HEK293 (cell line): ENCODE measurements around the gene FRMPD4.

Source experiments
- CTCF ChIA-PET: fragments of 350-600 bp; formaldehyde crosslinking; extraction: SDS; loops from one replicate; lab custom pipeline; 2021; ENCODE audit warnings: antibody characterized with exemption; lab: Yijun Ruan, JAX
- POLR2A ChIA-PET: fragments of 300-600 bp; formaldehyde crosslinking; extraction: SDS; loops from one replicate; lab custom pipeline; 2020; ENCODE audit warnings: antibody characterized with exemption, inconsistent platforms; lab: Yijun Ruan, JAX
- H3K27ac ChIP-seq: fragments of 200-500 bp; sonication (Bioruptor generic); 2 replicates; pipeline ENCODE4 v1.5.1; 2014; ENCODE audit warnings: low read depth, low read length, control low read depth, inconsistent platforms; ENCODE audit errors: extremely low read depth
- H3K36me3 ChIP-seq, 2 experiments: fragments of 200-500 bp in 1 of 2; sonication (Bioruptor generic) in 1 of 2; 1 replicate in 1 of 2; 2 replicates in 1 of 2; pipeline ENCODE4 v1.5.1; 2014 to 2017; ENCODE audit warnings: inconsistent platforms in 2 of 2, low read length in 2 of 2; ENCODE audit not compliant: control insufficient read depth in 2 of 2, insufficient read depth in 1 of 2
- H3K4me1 ChIP-seq: fragments of 200-500 bp; sonication (Bioruptor generic); 2 replicates; pipeline ENCODE4 v1.5.1; 2014; ENCODE audit warnings: mild to moderate bottlenecking, low read length, inconsistent platforms; ENCODE audit not compliant: control insufficient read depth, insufficient read depth
- H3K4me3 ChIP-seq: 2 replicates; pipeline ENCODE4 v1.5.1; 2011; ENCODE audit warnings: low read depth, mild to moderate bottlenecking, control low read depth, low read length, moderate library complexity
- H3K9me3 ChIP-seq: fragments of 200-500 bp; sonication (Bioruptor generic); 2 replicates; pipeline ENCODE4 v1.5.1; 2014; ENCODE audit warnings: low read depth, low read length, inconsistent platforms; ENCODE audit not compliant: control insufficient read depth, insufficient read depth
- BCL11A ChIP-seq: fragments of 450-650 bp; formaldehyde crosslinking; IDR thresholded peaks from 2 replicates; pipeline ENCODE4 v1.5.1; 2016; ENCODE audit warnings: low read depth, missing biosample characterization, missing genetic modification characterization
- ZBTB17 ChIP-seq: fragments of 450-650 bp; formaldehyde crosslinking; IDR thresholded peaks from 2 replicates; pipeline ENCODE4 v1.5.1; 2016; ENCODE audit warnings: missing biosample characterization, missing genetic modification characterization
- ZBTB8A ChIP-seq: fragments of 450-650 bp; formaldehyde crosslinking; IDR thresholded peaks from 2 replicates; pipeline ENCODE4 v1.5.1; 2016; ENCODE audit warnings: missing biosample characterization, missing genetic modification characterization
- ZIC2 ChIP-seq: fragments of 450-650 bp; formaldehyde crosslinking; IDR thresholded peaks from 2 replicates; pipeline ENCODE4 v1.5.1; 2016; ENCODE audit warnings: missing biosample characterization, missing genetic modification characterization
- ZNF10 ChIP-seq: fragments of 450-650 bp; formaldehyde crosslinking; IDR thresholded peaks from 2 replicates; pipeline ENCODE4 v1.5.1; 2017; ENCODE audit warnings: missing biosample characterization, missing genetic modification characterization
- ZNF19 ChIP-seq: fragments of 450-650 bp; formaldehyde crosslinking; IDR thresholded peaks from 2 replicates; pipeline ENCODE4; 2016; ENCODE audit warnings: missing biosample characterization, missing genetic modification characterization, low read depth
- ZNF248 ChIP-seq: fragments of 450-650 bp; formaldehyde crosslinking; IDR thresholded peaks from 2 replicates; pipeline ENCODE4 v1.5.1; 2017; ENCODE audit warnings: missing biosample characterization, missing genetic modification characterization
- ZNF302 ChIP-seq: fragments of 450-650 bp; formaldehyde crosslinking; IDR thresholded peaks from 2 replicates; pipeline ENCODE4 v1.5.1; 2016; ENCODE audit warnings: missing biosample characterization, missing genetic modification characterization, low read depth
- ZNF311 ChIP-seq: fragments of 450-650 bp; formaldehyde crosslinking; IDR thresholded peaks from 2 replicates; pipeline ENCODE4 v1.5.1; 2017; ENCODE audit warnings: missing biosample characterization, missing genetic modification characterization, borderline replicate concordance
- ZNF354C ChIP-seq: fragments of 450-650 bp; formaldehyde crosslinking; IDR thresholded peaks from 2 replicates; pipeline ENCODE4 v1.5.1; 2016; ENCODE audit warnings: missing biosample characterization, missing genetic modification characterization, low read depth, borderline replicate concordance
- ZNF510 ChIP-seq: fragments of 450-650 bp; formaldehyde crosslinking; IDR thresholded peaks from 2 replicates; pipeline ENCODE4 v1.5.1; 2018; ENCODE audit warnings: mild to moderate bottlenecking, missing genetic modification characterization, missing biosample characterization; ENCODE audit not compliant: insufficient replicate concordance
- ZNF521 ChIP-seq: fragments of 450-650 bp; formaldehyde crosslinking; IDR thresholded peaks from 2 replicates; pipeline ENCODE4 v1.5.1; 2017; ENCODE audit warnings: missing biosample characterization, mild to moderate bottlenecking, missing genetic modification characterization
- ZNF560 ChIP-seq: fragments of 450-650 bp; formaldehyde crosslinking; IDR thresholded peaks from 2 replicates; pipeline ENCODE4 v1.5.1; 2017; ENCODE audit warnings: missing biosample characterization, missing genetic modification characterization, borderline replicate concordance
- ZNF623 ChIP-seq: fragments of 450-650 bp; formaldehyde crosslinking; IDR thresholded peaks from 2 replicates; pipeline ENCODE4 v1.5.1; 2016; ENCODE audit warnings: missing biosample characterization, missing genetic modification characterization
- ZNF624 ChIP-seq: fragments of 450-650 bp; formaldehyde crosslinking; IDR thresholded peaks from 2 replicates; pipeline ENCODE4 v1.5.1; 2017; ENCODE audit warnings: missing biosample characterization, missing genetic modification characterization
- ZNF626 ChIP-seq: fragments of 450-650 bp; sonication (Bioruptor Pico); formaldehyde crosslinking; IDR thresholded peaks from 2 replicates; pipeline ENCODE4 v1.5.1; 2018; ENCODE audit warnings: missing biosample characterization, missing genetic modification characterization, inconsistent platforms
- ZNF654 ChIP-seq: fragments of 450-650 bp; formaldehyde crosslinking; IDR thresholded peaks from 2 replicates; pipeline ENCODE4 v1.5.1; 2016; ENCODE audit warnings: low read depth, missing biosample characterization, missing genetic modification characterization
- TF ChIP-seq, protein P1 (sequence below): fragments of 450-650 bp; formaldehyde crosslinking; IDR thresholded peaks from 2 replicates; pipeline ENCODE4 v1.5.1; 2016; ENCODE audit warnings: missing biosample characterization, missing genetic modification characterization
- TF ChIP-seq, protein P2 (sequence below): fragments of 450-650 bp; formaldehyde crosslinking; IDR thresholded peaks from 2 replicates; pipeline ENCODE4 v1.5.1; 2017; ENCODE audit warnings: missing biosample characterization, missing genetic modification characterization
- TF ChIP-seq, protein P3 (sequence below): fragments of 450-650 bp; formaldehyde crosslinking; IDR thresholded peaks from 2 replicates; pipeline ENCODE4 v1.5.1; 2016; ENCODE audit warnings: missing biosample characterization, missing genetic modification characterization
- TF ChIP-seq, protein P4 (sequence below): fragments of 450-650 bp; formaldehyde crosslinking; IDR thresholded peaks from 2 replicates; pipeline ENCODE4 v1.5.1; 2016; ENCODE audit warnings: missing biosample characterization, missing genetic modification characterization

The FRMPD4 gene

DNA sequence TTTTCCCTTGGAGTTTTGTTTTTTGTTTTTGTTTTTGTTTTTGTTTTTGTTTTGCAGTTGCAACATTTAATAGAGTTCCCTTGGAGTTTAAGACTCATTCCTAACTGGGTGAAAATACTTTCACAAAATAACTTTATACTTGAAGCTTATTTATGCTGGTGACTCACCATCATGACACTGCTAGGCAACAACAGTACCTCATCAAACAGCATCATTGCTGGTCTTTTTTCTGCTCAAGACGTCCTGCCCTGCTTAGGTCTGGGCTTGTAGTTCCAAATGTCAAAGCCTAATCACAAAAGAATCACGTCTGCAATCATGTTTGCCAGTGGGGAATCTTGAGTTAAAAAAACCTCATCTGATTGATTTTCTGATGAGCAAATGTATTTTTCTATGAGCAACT is 547.3 kb downstream of the FRMPD4 start:
- H3K27ac ChIP-seq: no peak overlapping the region
- ChIA-PET POLR2A (no interaction called here), CTCF (no interaction called here)
- no peaks in the 10 kb centered on the region for H3K4me1 ChIP-seq
- no peaks in the 10 kb centered on the region; a peak in 1 of 3 replicates for H3K36me3 ChIP-seq
- H3K4me3 ChIP-seq: no peak overlapping the region
- H3K9me3 ChIP-seq: no peaks in the 10 kb centered on the region
- no peak for TF ChIP-seq ZNF623
- TF ChIP-seq ZBTB17 (tag by site-specific recombination): no peak
- TF ChIP-seq, protein P1, sequence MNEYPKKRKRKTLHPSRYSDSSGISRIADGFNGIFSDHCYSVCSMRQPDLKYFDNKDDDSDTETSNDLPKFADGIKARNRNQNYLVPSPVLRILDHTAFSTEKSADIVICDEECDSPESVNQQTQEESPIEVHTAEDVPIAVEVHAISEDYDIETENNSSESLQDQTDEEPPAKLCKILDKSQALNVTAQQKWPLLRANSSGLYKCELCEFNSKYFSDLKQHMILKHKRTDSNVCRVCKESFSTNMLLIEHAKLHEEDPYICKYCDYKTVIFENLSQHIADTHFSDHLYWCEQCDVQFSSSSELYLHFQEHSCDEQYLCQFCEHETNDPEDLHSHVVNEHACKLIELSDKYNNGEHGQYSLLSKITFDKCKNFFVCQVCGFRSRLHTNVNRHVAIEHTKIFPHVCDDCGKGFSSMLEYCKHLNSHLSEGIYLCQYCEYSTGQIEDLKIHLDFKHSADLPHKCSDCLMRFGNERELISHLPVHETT (tag by site-specific recombination): no peak
- TF ChIP-seq ZBTB8A (tag by site-specific recombination): no peak
- no peak for TF ChIP-seq ZNF248 (tag by site-specific recombination)
- no peak for TF ChIP-seq ZNF560
- no peak for TF ChIP-seq ZNF510 (tag by site-specific recombination)
- TF ChIP-seq ZNF626 (tag by site-specific recombination): no peak
- TF ChIP-seq, all 188 proteins: peak for 0

DNA sequence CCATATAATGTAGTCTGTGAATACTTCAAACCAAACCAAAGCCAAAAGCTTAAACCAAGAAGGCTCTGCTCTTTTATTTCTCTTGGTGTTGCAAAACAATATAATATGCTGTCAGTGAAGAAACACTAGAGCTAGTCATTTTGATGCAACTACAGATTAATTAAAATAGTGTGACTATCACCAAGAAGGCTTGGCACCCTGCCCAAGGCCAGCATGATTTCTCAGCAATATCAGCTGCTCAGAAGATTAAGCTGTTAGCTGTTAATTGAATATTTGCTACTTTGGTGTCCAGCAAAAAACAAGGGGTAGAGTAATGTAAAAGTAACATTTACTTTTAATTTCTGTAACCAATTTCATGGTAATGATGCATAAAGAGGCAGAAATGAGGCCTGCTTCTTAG is 548.1 kb downstream of the FRMPD4 start:
- TF ChIP-seq, protein P2, sequence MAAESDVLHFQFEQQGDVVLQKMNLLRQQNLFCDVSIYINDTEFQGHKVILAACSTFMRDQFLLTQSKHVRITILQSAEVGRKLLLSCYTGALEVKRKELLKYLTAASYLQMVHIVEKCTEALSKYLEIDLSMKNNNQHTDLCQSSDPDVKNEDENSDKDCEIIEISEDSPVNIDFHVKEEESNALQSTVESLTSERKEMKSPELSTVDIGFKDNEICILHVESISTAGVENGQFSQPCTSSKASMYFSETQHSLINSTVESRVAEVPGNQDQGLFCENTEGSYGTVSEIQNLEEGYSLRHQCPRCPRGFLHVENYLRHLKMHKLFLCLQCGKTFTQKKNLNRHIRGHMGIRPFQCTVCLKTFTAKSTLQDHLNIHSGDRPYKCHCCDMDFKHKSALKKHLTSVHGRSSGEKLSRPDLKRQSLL (tag by site-specific recombination): no peak
- no peak for TF ChIP-seq ZNF521 (tag by site-specific recombination)
- TF ChIP-seq ZNF654: no peak
- no peak for TF ChIP-seq ZNF10 (tag by site-specific recombination)
- TF ChIP-seq, protein P3, sequence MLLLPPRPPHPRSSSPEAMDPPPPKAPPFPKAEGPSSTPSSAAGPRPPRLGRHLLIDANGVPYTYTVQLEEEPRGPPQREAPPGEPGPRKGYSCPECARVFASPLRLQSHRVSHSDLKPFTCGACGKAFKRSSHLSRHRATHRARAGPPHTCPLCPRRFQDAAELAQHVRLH: no peak
- no peak for TF ChIP-seq ZIC2 (tag by site-specific recombination)
- TF ChIP-seq ZNF311 (tag by site-specific recombination): no peak
- no peak for TF ChIP-seq BCL11A (tag by site-specific recombination)
- TF ChIP-seq ZNF302: no peak
- TF ChIP-seq ZNF19: no peak
- TF ChIP-seq, protein P4, sequence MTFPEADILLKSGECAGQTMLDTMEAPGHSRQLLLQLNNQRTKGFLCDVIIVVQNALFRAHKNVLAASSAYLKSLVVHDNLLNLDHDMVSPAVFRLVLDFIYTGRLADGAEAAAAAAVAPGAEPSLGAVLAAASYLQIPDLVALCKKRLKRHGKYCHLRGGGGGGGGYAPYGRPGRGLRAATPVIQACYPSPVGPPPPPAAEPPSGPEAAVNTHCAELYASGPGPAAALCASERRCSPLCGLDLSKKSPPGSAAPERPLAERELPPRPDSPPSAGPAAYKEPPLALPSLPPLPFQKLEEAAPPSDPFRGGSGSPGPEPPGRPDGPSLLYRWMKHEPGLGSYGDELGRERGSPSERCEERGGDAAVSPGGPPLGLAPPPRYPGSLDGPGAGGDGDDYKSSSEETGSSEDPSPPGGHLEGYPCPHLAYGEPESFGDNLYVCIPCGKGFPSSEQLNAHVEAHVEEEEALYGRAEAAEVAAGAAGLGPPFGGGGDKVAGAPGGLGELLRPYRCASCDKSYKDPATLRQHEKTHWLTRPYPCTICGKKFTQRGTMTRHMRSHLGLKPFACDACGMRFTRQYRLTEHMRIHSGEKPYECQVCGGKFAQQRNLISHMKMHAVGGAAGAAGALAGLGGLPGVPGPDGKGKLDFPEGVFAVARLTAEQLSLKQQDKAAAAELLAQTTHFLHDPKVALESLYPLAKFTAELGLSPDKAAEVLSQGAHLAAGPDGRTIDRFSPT (tag by site-specific recombination): no peak
- no peak for TF ChIP-seq ZNF624 (tag by site-specific recombination)
- no peak for TF ChIP-seq ZNF626 (tag by site-specific recombination)
- TF ChIP-seq ZNF354C (tag by site-specific recombination): no peak
- CTCF ChIA-PET: interaction anchor here (0.9 to 3.2 kb wide), 2 partner anchors 15 to 606 kb away, joined by 4 to 11 read pairs; no protein-coding TSS in a partner anchor
- no peaks in the 10 kb centered on the region; a peak in 1 of 3 replicates for H3K36me3 ChIP-seq

More for the DNA sequence above, 548.1 kb downstream of the FRMPD4 start:
- no peaks in the 10 kb centered on the region for H3K9me3 ChIP-seq
- no peaks in the 10 kb centered on the region for H3K4me1 ChIP-seq
- H3K4me3 ChIP-seq: no peak overlapping the region
- POLR2A ChIA-PET: no interaction called here
- no peak overlapping the region for H3K27ac ChIP-seq
